Fibroblast of lung (primary cell): ENCODE data around the gene DMGDH. TPM values are rescaled to one million over a fixed set of nuclear protein-coding genes. Genes with fewer than 3 reads are reported as not detected.

Experiments
- DNase-seq, 2 donors: peaks; one replicate each; pipeline versions ENCODE4 v3.0.0 to v3.0.0-alpha.2; 2010; ENCODE audit warnings: low read depth in 2 of 2
- H2AFZ ChIP-seq: 2 replicates; pipeline ENCODE4 v1.5.1; 2012; ENCODE audit warnings: low read length, control low read depth, inconsistent platforms
- H3K27ac ChIP-seq: 2 replicates; pipeline ENCODE4 v1.5.1; 2011; ENCODE audit warnings: low read length, control low read depth; ENCODE audit not compliant: insufficient read depth
- H3K27me3 ChIP-seq: 2 replicates; pipeline ENCODE4 v1.5.1; 2011; ENCODE audit warnings: mild to moderate bottlenecking, low read length; ENCODE audit not compliant: control insufficient read depth, insufficient read depth
- H3K36me3 ChIP-seq: 2 replicates; pipeline ENCODE4 v1.5.1; 2011; ENCODE audit warnings: low read length; ENCODE audit not compliant: control insufficient read depth, insufficient read depth
- H3K4me1 ChIP-seq: 2 replicates; pipeline ENCODE4 v1.5.1; 2011; ENCODE audit warnings: low read length; ENCODE audit not compliant: control insufficient read depth, insufficient read depth; ENCODE audit errors: extremely low read depth
- H3K4me2 ChIP-seq: 2 replicates; pipeline ENCODE4 v1.5.1; 2011; ENCODE audit warnings: low read length, control low read depth; ENCODE audit not compliant: insufficient read depth; ENCODE audit errors: extremely low read depth
- H3K4me3 ChIP-seq, 4 experiments: fragments of 200-600 bp in 1 of 4; sonication (generic) in 1 of 4; replicated peaks in 1 of 4; 2 replicates each; pipeline ENCODE4 v1.5.1; 2011 to 2016; ENCODE audit warnings: low read length in 4 of 4, low read depth in 3 of 4, mild to moderate bottlenecking in 3 of 4, control low read depth in 2 of 4, inconsistent platforms in 1 of 4, mixed read lengths in 1 of 4; ENCODE audit not compliant: insufficient read depth in 1 of 4; ENCODE audit errors: control extremely low read depth in 1 of 4
- H3K79me2 ChIP-seq: 2 replicates; pipeline ENCODE4 v1.5.1; 2012; ENCODE audit warnings: mild to moderate bottlenecking, low read length, inconsistent platforms; ENCODE audit not compliant: control insufficient read depth, insufficient read depth
- H3K9ac ChIP-seq: 2 replicates; pipeline ENCODE4 v1.5.1; 2011; ENCODE audit warnings: mild to moderate bottlenecking, low read length, control low read depth; ENCODE audit not compliant: insufficient read depth
- H3K9me3 ChIP-seq: 2 replicates; pipeline ENCODE4 v1.5.1; 2012; ENCODE audit warnings: low read depth, low read length; ENCODE audit not compliant: control insufficient read depth, insufficient read depth
- H4K20me1 ChIP-seq: 2 replicates; pipeline ENCODE4 v1.5.1; 2011; ENCODE audit warnings: low read length; ENCODE audit not compliant: control insufficient read depth, insufficient read depth; ENCODE audit errors: extremely low read depth
- EZH2 ChIP-seq: IDR thresholded peaks from 2 replicates; pipeline ENCODE4 v1.5.1; 2012; ENCODE audit warnings: low read length, control low read depth, mild to moderate bottlenecking; ENCODE audit errors: missing control alignments
- polyA plus RNA-seq, 2 donors: library from polyadenylated mRNA; depleted of rRNA in 1 of 2; stranded (reverse) in 1 of 2; unstranded in 1 of 2; fragments of >200 nt; gene quantifications; 2 replicates each; pipeline ENCODE4 v1.2.1, GENCODE V29; 2011 to 2012; ENCODE audit warnings: missing spikeins in 1 of 2
- total RNA-seq: library from RNA; depleted of rRNA; stranded (reverse); fragments of >200 nt; gene quantifications from 2 replicates; pipeline ENCODE4 v1.2.1, GENCODE V29; 2014
- TF ChIP-seq, protein P1 (sequence below), 2 donors: IDR thresholded peaks in 1 of 2; conservative IDR thresholded peaks in 1 of 2; 1 replicate in 1 of 2; 2 replicates in 1 of 2; pipeline ENCODE4 v1.5.1; 2011 to 2012; ENCODE audit warnings: low read length in 2 of 2, control low read depth in 1 of 2, inconsistent platforms in 1 of 2, low read depth in 1 of 2, mild to moderate bottlenecking in 1 of 2

DMGDH gene
- total and polyA plus RNA-seq, 2 donors (not counting 1 experiment from before 2014, with no cell fraction given) = 0.89 to 7.9 TPM

DNA sequence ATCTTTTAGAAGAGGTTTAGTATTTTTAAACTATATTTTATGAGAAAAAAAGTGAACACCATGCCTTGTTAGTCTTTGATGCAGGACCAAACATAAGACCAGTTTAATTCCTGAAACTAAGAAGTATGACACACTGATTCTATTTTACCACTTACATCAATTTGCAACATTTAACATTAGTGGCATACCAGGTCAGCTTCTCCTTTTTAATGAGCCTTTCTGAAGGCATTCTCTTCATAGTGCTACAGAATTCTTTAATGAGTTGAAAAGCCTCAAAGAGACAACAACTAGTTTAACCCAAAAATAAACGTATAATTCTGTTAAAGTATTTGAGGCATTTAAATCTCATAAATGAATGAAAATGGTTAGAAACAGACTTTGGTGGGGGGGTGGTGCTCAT is 112.6 kb downstream of the DMGDH start:
- Histone ChIP-seq H3K9ac (no peak overlapping the region), H3K4me3 (no peak overlapping the region), H3K27me3 (no peaks in the 10 kb centered on the region), H3K4me1 (no peaks in the 10 kb centered on the region), H3K36me3 (no peaks in the 10 kb centered on the region), H4K20me1 (no peaks in the 10 kb centered on the region), H3K79me2 (no peaks in the 10 kb centered on the region), H3K9me3 (no peaks in the 10 kb centered on the region), H2AFZ (no peak overlapping the region), H3K4me2 (no peak overlapping the region), H3K27ac (no peak overlapping the region)
- DNase-seq = no peak
- TF ChIP-seq EZH2 = no peak
- TF ChIP-seq, protein P1, sequence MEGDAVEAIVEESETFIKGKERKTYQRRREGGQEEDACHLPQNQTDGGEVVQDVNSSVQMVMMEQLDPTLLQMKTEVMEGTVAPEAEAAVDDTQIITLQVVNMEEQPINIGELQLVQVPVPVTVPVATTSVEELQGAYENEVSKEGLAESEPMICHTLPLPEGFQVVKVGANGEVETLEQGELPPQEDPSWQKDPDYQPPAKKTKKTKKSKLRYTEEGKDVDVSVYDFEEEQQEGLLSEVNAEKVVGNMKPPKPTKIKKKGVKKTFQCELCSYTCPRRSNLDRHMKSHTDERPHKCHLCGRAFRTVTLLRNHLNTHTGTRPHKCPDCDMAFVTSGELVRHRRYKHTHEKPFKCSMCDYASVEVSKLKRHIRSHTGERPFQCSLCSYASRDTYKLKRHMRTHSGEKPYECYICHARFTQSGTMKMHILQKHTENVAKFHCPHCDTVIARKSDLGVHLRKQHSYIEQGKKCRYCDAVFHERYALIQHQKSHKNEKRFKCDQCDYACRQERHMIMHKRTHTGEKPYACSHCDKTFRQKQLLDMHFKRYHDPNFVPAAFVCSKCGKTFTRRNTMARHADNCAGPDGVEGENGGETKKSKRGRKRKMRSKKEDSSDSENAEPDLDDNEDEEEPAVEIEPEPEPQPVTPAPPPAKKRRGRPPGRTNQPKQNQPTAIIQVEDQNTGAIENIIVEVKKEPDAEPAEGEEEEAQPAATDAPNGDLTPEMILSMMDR (conservative IDR thresholded peaks at IDR 0.05 in 1 of 2, IDR thresholded peaks at IDR 0.05 in 1 of 2; ENCODE audit: low read depth in 1 of 2, low read length in 2 of 2) = no peak

DNA sequence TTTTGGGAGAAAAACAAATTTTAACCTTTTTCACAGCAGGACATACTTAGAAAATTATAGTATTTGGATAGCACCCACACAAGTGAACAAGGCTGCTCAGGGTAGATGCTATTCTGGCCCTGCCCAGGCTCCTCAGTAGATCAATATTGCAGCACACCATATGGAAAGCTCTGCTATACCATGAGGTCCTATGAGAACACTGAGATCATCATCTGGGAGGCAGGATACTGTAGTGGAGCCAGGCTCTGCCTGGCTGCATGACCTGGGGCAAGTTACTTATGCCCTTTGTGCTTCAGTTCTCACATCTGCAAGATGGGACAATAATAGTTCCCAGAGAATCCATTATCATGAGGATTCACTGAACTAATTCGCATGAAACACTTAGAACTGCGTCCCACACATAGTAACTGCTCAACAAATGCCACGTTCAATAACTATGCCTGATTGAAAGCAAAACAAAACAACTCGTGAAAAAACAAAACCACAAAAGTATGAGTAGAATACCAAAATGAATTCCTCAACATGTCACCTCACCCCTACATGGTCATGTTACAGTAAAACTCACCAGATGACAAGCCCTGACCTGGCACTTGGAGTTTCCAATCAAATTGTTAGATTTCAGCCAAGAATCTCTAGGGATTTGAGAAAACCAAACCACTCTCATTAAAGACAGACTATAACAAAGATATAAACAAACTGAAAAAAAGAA is 116.2 kb downstream of the DMGDH start:
- Histone ChIP-seq H3K9ac (no peak overlapping the region), H3K79me2 (no peaks in the 10 kb centered on the region), H3K4me3 (no peak overlapping the region), H3K27ac (no peak overlapping the region), H4K20me1 (no peaks in the 10 kb centered on the region), H3K36me3 (no peaks in the 10 kb centered on the region), H3K27me3 (no peaks in the 10 kb centered on the region), H2AFZ (no peak overlapping the region), H3K9me3 (no peaks in the 10 kb centered on the region), H3K4me1 (no peaks in the 10 kb centered on the region), H3K4me2 (no peak overlapping the region)
- TF ChIP-seq, protein P1 (conservative IDR thresholded peaks at IDR 0.05 in 1 of 2, IDR thresholded peaks at IDR 0.05 in 1 of 2; ENCODE audit: low read depth in 1 of 2, low read length in 2 of 2) = no peak
- TF ChIP-seq EZH2 = no peak
- peak; percentile 14 to 65 for DNase-seq

Other genes with a start within 250 kb of the DMGDH start
- gene ARSB, start 84.4 kb downstream of the DMGDH start, total RNA-seq = 9.0 and 10.1 TPM in 2 replicates
- 24.0 and 27.7 TPM in 2 replicates for gene ARSB, start 84.4 kb downstream of the DMGDH start, polyA plus RNA-seq
- gene BHMT2, start 93 bp upstream of the DMGDH start, total RNA-seq = 10.3 and 20.3 TPM in 2 replicates
- 6.1 and 6.5 TPM in 2 replicates for gene BHMT2, start 93 bp upstream of the DMGDH start, polyA plus RNA-seq
- 0.17 TPM in 1 of 2 replicates, not detected in the other for gene BHMT, start 42.1 kb upstream of the DMGDH start, total RNA-seq
- not detected in 2 replicates for gene BHMT, start 42.1 kb upstream of the DMGDH start, polyA plus RNA-seq
- gene JMY, start 166.5 kb upstream of the DMGDH start, total RNA-seq = 19.3 and 27.2 TPM in 2 replicates
- gene JMY, start 166.5 kb upstream of the DMGDH start, polyA plus RNA-seq = 3.4 and 4.1 TPM in 2 replicates